HG03354 (cell line): ENCODE results near the gene CWH43.
"Not testable (repeated sequence)": the region's sequence is repeated elsewhere in the genome, so short reads cannot be mapped to it uniquely, and the experiment has no call there.

Experiments used
- ATAC-seq: cut with Tn5 transposase; IDR thresholded peaks from one replicate; pipeline ENCODE4 v1.9.1; 2021; ENCODE audit warnings: mild to moderate bottlenecking; ENCODE audit not compliant: unreplicated experiment, poor library complexity, severe bottlenecking

CWH43 gene

GRCh38 chr4:48985976-48986653, at the start of gene CWH43:
Gene CWH43 (plus strand): TSS chr4:48986275. CDS start chr4:48986430, 155 bp downstream.
- ATAC-seq, result no peak

- no peak for ATAC-seq
Measured at GRCh38 chr4:48937033-48937432, 49.0 kb upstream of the CWH43 start.

GRCh38 chr4:48938831-48939230, 47.2 kb upstream of the CWH43 start:
- ATAC-seq, result no peak

- no peak for ATAC-seq
Measured at GRCh38 chr4:48939785-48940184, 46.3 kb upstream of the CWH43 start.

GRCh38 chr4:48943387-48943786, 42.7 kb upstream of the CWH43 start:
- no peak for ATAC-seq

- no peak for ATAC-seq
Measured at GRCh38 chr4:48944252-48944651, 41.8 kb upstream of the CWH43 start.

GRCh38 chr4:48944756-48945241, 41.3 kb upstream of the CWH43 start:
- ATAC-seq, result no peak

- no peak for ATAC-seq
Measured at GRCh38 chr4:48945981-48946380, 40.1 kb upstream of the CWH43 start.

- ATAC-seq, result no peak
Measured at GRCh38 chr4:48947731-48948130, 38.3 kb upstream of the CWH43 start.

- ATAC-seq, result no peak
Measured at GRCh38 chr4:48949086-48949485, 37.0 kb upstream of the CWH43 start.

GRCh38 chr4:48949518-48950219, 36.4 kb upstream of the CWH43 start:
- ATAC-seq, result no peak

- no peak for ATAC-seq
Measured at GRCh38 chr4:48954314-48954713, 31.8 kb upstream of the CWH43 start.

- ATAC-seq, result not testable (repeated sequence)
Measured at GRCh38 chr4:48957366-48957765, 28.7 kb upstream of the CWH43 start.

GRCh38 chr4:48958582-48958981, 27.5 kb upstream of the CWH43 start:
- ATAC-seq, result no peak

- ATAC-seq, result no peak
Measured at GRCh38 chr4:48960988-48961635, 25.0 kb upstream of the CWH43 start.

GRCh38 chr4:48962636-48963035, 23.4 kb upstream of the CWH43 start:
- no peak for ATAC-seq

GRCh38 chr4:48963042-48963679, 22.9 kb upstream of the CWH43 start:
- ATAC-seq, result peak; percentile 93

GRCh38 chr4:48967101-48967500, 19.0 kb upstream of the CWH43 start:
- ATAC-seq, result no peak

GRCh38 chr4:48967631-48968030, 18.4 kb upstream of the CWH43 start:
- no peak for ATAC-seq

- no peak for ATAC-seq
Measured at GRCh38 chr4:48968814-48969213, 17.3 kb upstream of the CWH43 start.
